22Rv1 (cell line): ENCODE results near the gene HAS3.

ENCODE experiments used
- CTCF ChIP-seq: fragments of 450-650 bp; IDR thresholded peaks from 2 replicates; pipeline ENCODE4 v1.5.1; 2017; ENCODE audit warnings: mild to moderate bottlenecking
- ZFX ChIP-seq: fragments of 450-650 bp; IDR thresholded peaks from 2 replicates; pipeline ENCODE4 v1.6.1; 2017; ENCODE audit warnings: antibody characterized with exemption, borderline replicate concordance

- TF ChIP-seq CTCF = no peak
- no peak for TF ChIP-seq ZFX
These were observed 1.2 kb downstream of the HAS3 start for GRCh38 chr16:69106491-69107315.
